Progenitor cell of endocrine pancreas (in vitro differentiated cells): ENCODE data around the gene OSBPL1A. TPM values are rescaled to one million over a fixed set of nuclear protein-coding genes. Genes with fewer than 3 reads are reported as not detected.
A peak's percentile ranks its signal among the peaks of the same experiment; 100 is the strongest.

Experiments
- DNase-seq: peaks from one replicate; pipeline ENCODE4 v3.0.0; 2021; ENCODE audit warnings: low spot score; ENCODE audit not compliant: unreplicated experiment
- H3K27ac Mint-ChIP-seq: 2 replicates; pipeline ENCODE4 v1.8.0; 2021; ENCODE audit warnings: mild to moderate bottlenecking, moderate library complexity, mixed read lengths
- H3K27me3 Mint-ChIP-seq: 2 replicates; pipeline ENCODE4 v1.8.0; 2021; ENCODE audit warnings: mixed read lengths
- H3K36me3 Mint-ChIP-seq: 2 replicates; pipeline ENCODE4 v1.8.0; 2022; ENCODE audit warnings: mixed read lengths; ENCODE audit not compliant: insufficient read depth
- H3K4me1 Mint-ChIP-seq: 2 replicates; pipeline ENCODE4 v1.8.0; 2021; ENCODE audit warnings: low read depth, mixed read lengths
- H3K4me3 Mint-ChIP-seq: 2 replicates; pipeline ENCODE4 v1.8.0; 2021; ENCODE audit warnings: low read depth, mild to moderate bottlenecking, moderate library complexity, mixed read lengths
- H3K9me3 Mint-ChIP-seq: 2 replicates; pipeline ENCODE4 v1.8.0; 2021; ENCODE audit warnings: low read depth, mixed read lengths
- CTCF ChIP-seq: fragments of 200-600 bp; sonication (generic); IDR thresholded peaks from one replicate; pipeline ENCODE4 v1.5.0; 2021; ENCODE audit warnings: antibody characterized with exemption, mild to moderate bottlenecking; ENCODE audit not compliant: unreplicated experiment
- total RNA-seq: library from RNA; stranded (reverse); gene quantifications from 2 replicates; pipeline ENCODE4 v1.2.1, GENCODE V29; 2021

OSBPL1A gene
- total RNA-seq, 1 donor from 2014 or later = 15.0 TPM

GRCh38 chr18:24212939-24213338 lies 184.7 kb downstream of the OSBPL1A start:
- H3K27ac Mint-ChIP-seq = no peak overlapping the region
- H3K4me3 Mint-ChIP-seq = no peak overlapping the region
- H3K9me3 Mint-ChIP-seq = peaks cover 5% of the 10 kb centered on the region
- H3K36me3 Mint-ChIP-seq = peaks cover 5% of the 10 kb centered on the region
- H3K4me1 Mint-ChIP-seq = peaks cover 19% of the 10 kb centered on the region
- no peaks in the 10 kb centered on the region for H3K27me3 Mint-ChIP-seq
- DNase-seq = no peak
- TF ChIP-seq CTCF = no peak

- Mint-ChIP-seq H3K9me3 (peaks cover 5% of the 10 kb centered on the region), H3K4me1 (peaks cover 1% of the 10 kb centered on the region), H3K27ac (no peak overlapping the region), H3K36me3 (peaks cover 3% of the 10 kb centered on the region), H3K27me3 (no peaks in the 10 kb centered on the region), H3K4me3 (no peak overlapping the region)
- DNase-seq = no peak
- TF ChIP-seq CTCF = no peak
Observed at GRCh38 chr18:24209558-24209957, 188.1 kb downstream of the OSBPL1A start.

GRCh38 chr18:24208270-24209035 lies 189.2 kb downstream of the OSBPL1A start:
- H3K27ac Mint-ChIP-seq = peak overlapping the region; percentile 53
- no peak overlapping the region for H3K4me3 Mint-ChIP-seq
- peaks cover 3% of the 10 kb centered on the region for H3K36me3 Mint-ChIP-seq
- no peaks in the 10 kb centered on the region for H3K4me1 Mint-ChIP-seq
- no peak for TF ChIP-seq CTCF
- no peak for DNase-seq
- H3K9me3 Mint-ChIP-seq = peaks cover 5% of the 10 kb centered on the region
- no peaks in the 10 kb centered on the region for H3K27me3 Mint-ChIP-seq

DNA sequence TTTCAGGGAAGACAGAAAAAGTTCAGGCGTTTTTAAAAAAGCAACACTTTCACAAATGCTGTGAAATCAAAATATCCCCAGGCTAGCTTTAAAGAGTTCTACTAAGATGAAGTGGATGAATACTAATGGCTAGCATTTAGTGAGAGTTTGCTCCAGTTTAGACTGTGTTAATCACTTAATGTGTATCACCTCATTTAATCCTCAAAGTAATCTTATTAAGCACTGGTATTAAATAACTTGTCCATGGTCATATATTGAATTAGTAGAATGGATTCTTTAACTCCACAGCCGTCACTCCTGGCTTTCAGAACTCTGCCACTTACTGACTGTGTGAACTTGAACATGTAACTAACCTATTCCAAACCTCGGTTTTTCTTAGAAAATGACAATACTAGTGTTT lies 192.7 kb downstream of the OSBPL1A start:
- H3K27me3 Mint-ChIP-seq = no peaks in the 10 kb centered on the region
- DNase-seq = no peak
- H3K36me3 Mint-ChIP-seq = peaks cover 3% of the 10 kb centered on the region
- peaks cover 5% of the 10 kb centered on the region for H3K9me3 Mint-ChIP-seq
- H3K4me3 Mint-ChIP-seq = no peak overlapping the region
- peaks cover 7% of the 10 kb centered on the region for H3K4me1 Mint-ChIP-seq
- H3K27ac Mint-ChIP-seq = no peak overlapping the region
- TF ChIP-seq CTCF = no peak

- DNase-seq = no peak
- H3K27me3 Mint-ChIP-seq = no peaks in the 10 kb centered on the region
- no peaks in the 10 kb centered on the region for H3K9me3 Mint-ChIP-seq
- no peak overlapping the region for H3K27ac Mint-ChIP-seq
- H3K4me3 Mint-ChIP-seq = no peak overlapping the region
- TF ChIP-seq CTCF = no peak
- H3K4me1 Mint-ChIP-seq = peaks cover 9% of the 10 kb centered on the region
- no peaks in the 10 kb centered on the region for H3K36me3 Mint-ChIP-seq
Observed at GRCh38 chr18:24201699-24202687, 195.6 kb downstream of the OSBPL1A start.
